HG03139 (cell line): ENCODE measurements around the gene ARL15.
"Not testable (repeated sequence)": the region's sequence is repeated elsewhere in the genome, so short reads cannot be mapped to it uniquely, and the experiment has no call there.

Experiments
- ATAC-seq: cut with Tn5 transposase; IDR thresholded peaks from one replicate; pipeline ENCODE4 v1.9.1; 2021; ENCODE audit not compliant: unreplicated experiment

The ARL15 gene

GRCh38 chr5:54049144-54049543 is 261.2 kb downstream of the ARL15 start:
- ATAC-seq, result no peak

GRCh38 chr5:54045077-54045792 is 265.1 kb downstream of the ARL15 start:
- ATAC-seq, result no peak

DNA sequence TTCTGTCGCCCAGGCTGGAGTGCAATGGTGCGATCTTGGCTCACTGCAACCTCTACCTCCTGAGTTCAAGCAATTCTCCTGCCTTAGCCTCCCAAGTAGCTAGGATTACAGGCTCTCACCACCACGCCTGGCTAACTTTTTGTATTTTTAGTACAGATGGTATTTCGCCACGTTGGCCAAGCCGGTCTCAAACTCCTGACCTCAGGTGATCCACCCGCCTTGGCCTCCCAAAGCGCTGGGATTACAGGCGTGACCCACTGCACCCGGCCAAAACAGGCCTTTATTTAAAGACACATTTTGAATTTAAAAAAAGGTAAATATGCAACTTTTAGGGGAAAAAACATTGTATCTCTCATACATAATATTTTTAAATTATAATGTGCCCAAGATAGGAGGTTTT is 266.1 kb downstream of the ARL15 start:
- not testable (repeated sequence) for ATAC-seq

GRCh38 chr5:54040804-54041203 is 269.6 kb downstream of the ARL15 start:
- ATAC-seq, result no peak

- ATAC-seq, result no peak
These were observed 270.4 kb downstream of the ARL15 start for GRCh38 chr5:54040018-54040417.

- no peak for ATAC-seq
These were observed 273.2 kb downstream of the ARL15 start for GRCh38 chr5:54037205-54037604.

GRCh38 chr5:54030981-54031380 is 279.4 kb downstream of the ARL15 start:
- ATAC-seq, result no peak

DNA sequence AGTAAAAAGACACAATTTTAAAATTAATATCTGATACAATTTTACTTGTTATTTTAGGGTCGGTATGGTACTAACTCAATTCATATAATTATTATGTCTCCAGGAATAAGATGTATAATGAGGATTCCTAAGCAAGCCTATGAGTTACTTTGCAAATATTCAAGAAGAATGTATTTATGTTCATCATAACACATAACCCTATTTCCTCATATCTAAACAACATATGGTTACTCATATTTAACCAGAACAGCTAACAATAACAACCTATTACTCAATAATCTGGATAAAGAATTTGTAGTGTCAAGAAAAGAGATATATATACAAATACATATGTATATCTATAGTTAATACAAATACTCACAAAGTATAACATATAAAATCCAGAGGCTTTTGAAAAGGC is 285.9 kb downstream of the ARL15 start:
- ATAC-seq, result no peak

DNA sequence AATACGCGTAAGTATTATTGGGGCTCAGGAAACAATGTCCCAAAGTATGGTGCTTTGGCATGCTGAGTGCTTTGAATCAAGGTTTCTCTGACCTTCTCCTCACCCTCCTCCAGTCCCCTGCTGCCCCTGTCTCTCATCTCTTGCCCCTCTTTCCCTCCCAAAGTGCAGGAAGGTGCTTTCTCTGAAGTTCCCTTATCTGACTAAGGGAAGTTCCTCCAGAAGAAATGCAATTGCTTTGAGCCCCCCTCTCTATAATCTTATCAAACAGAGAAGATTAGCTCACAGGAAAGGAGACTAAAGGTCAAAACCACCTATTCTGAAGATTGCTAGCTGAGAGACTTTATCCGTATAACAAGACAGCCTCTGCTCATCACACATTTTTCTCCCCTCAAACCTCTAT is 288.1 kb downstream of the ARL15 start:
- no peak for ATAC-seq

DNA sequence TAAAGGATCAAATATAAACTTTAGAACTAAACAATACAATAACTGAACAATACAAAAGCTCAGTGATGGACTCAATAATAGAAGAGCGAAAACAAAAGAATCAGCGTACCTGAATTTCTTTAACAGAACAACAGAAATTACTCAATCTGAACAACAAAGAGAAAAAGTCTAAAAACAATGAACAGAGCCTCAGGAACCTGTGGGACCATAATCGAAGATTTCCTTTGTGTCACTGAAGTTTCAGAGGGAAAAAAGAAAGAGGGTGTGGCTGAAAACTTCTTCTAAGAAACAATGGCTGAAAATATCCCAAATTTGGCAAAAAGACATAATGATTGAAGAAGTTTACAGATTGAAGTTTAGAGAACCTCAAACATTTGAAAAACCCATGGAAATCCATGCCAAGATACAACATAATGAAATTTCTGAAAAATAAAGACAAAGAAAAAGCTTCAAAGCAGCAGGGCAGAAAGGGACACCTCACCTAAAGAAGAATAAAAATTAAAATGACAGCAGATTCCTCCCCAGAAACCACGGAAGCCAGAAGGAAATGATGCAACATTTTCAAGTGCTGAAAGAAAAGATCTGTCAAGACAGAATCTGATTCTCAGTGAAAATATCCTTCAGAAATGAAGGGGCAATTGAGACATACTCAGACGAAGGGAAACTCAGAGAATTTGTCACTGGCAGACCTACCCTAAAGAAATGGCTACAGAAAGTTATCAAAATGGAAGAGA is 288.8 kb downstream of the ARL15 start:
- no peak for ATAC-seq

DNA sequence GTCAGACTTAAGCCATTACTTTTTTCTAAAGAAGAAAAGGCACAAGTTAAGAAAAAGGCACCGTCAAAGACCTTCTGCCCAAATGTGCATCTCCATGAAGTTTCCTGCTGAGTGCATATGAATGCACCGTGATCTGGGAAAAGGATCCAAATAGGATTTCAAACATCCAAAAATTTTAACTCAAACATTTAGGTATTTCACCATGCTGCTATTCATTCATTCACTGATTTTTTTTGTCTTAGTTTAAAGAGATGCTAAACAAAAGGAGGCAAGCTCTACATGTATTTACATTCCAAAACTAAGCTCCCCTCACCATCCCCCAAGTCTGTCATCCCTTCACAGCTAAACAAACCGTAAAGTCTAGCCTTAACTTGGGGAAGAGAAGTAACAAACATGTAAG is 291.9 kb downstream of the ARL15 start:
- no peak for ATAC-seq

DNA sequence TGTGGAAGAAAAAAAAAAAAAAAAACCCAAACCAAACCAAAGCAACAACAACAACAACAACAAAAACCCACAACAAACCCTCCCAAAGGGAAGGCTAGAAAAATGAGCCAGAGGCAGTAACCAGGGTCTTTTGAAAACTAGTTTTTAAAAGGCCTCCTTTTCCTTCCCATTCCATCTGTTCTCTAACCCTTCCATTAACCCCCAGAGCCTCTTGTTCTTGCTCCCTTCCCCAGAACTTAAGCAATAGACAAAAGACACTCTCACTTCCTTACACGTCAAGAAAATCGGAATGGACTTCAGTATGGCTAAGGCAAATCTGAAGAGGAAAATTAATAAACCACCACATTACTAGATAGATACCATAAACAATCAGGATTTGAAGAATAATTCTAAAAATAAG is 292.8 kb downstream of the ARL15 start:
- no peak for ATAC-seq

DNA sequence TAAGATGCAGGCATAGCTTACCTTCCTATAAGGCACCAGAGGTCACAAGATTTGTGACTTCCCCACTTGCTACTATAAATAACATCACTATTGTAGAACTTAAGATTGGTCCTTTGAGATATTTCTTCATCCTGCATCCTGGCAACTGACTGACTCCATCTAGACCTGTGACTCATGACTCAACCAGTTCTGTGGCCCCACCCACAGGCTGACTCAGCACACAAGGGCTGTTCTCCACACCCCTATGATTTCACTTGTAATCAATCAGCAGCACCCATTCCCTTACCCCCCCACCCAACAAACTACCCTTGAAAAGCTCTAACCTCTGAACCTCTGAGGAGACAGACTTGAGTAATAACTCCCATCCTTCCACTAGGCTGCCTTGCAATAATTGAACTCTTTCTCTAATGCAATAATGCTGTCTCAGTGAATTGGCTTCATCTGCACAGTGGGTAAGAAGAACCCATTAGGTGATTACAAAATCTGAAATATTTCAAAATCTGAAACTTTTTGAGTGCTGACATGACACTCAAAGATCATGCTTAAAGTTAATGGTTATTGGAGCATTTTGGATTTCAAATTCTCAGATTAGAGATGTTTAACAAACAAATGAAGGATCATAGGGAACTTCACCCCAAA is 296.7 kb downstream of the ARL15 start:
- no peak for ATAC-seq

GRCh38 chr5:54009828-54010227 is 300.5 kb downstream of the ARL15 start:
- no peak for ATAC-seq

- ATAC-seq, result no peak
These were observed 301.0 kb downstream of the ARL15 start for GRCh38 chr5:54009357-54009756.

GRCh38 chr5:54007827-54008777 is 302.3 kb downstream of the ARL15 start:
- no peak for ATAC-seq

- no peak for ATAC-seq
These were observed 305.7 kb downstream of the ARL15 start for GRCh38 chr5:54004697-54005096.

- no peak for ATAC-seq
These were observed 307.6 kb downstream of the ARL15 start for GRCh38 chr5:54002779-54003178.

- no peak for ATAC-seq
These were observed 308.2 kb downstream of the ARL15 start for GRCh38 chr5:54001976-54002775.

DNA sequence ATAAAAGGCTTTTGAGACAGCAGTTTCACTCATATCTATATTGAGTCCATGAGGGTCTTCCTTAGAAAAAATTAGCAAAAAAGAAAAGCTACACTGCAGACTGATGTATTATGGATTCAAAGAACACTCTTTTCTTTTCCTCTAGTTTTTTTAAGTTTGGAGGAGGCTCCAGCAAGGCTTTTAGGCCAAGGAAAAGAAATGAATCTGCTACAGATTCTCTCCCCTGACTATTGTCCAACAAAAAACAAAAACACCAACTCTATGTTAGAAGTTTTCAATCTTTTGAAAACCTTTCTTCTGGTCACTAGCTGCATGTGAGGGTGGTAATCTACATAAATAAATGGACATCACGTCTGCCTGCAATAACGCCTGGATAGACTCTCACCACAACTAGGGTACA is 310.4 kb downstream of the ARL15 start:
- no peak for ATAC-seq
